Liver (tissue), 3 donors: ENCODE data around the gene RNF144A.

Experiments
- CTCF ChIP-seq: fragments of 150-350 bp; IDR thresholded peaks from 2 replicates; pipeline ENCODE4 v1.5.1; 2017; ENCODE audit warnings: improper control_type of control experiment, low read depth, low read length; ENCODE audit not compliant: missing input control
- JUND ChIP-seq, 2 donors: IDR thresholded peaks; 2 replicates each; pipeline ENCODE4 v1.6.1; 2016; ENCODE audit warnings: antibody characterized with exemption in 2 of 2
- MAX ChIP-seq: IDR thresholded peaks from 2 replicates; pipeline ENCODE4 v1.6.1; 2016; ENCODE audit warnings: antibody characterized with exemption
- donor health status: healthy.
- donor health status: healthy.

- no peak for TF ChIP-seq CTCF
- no peak for TF ChIP-seq JUND (IDR thresholded peaks at IDR 0.05)
- no peak for TF ChIP-seq MAX
Measured at GRCh38 chr2:6937157-6937556, 19.9 kb downstream of the RNF144A start.
